ENCODE data around the gene COL9A2. TPM values are rescaled to one million over a fixed set of nuclear protein-coding genes. Genes with fewer than 3 reads are reported as not detected.

The COL9A2 gene
- total RNA-seq, 1 donor from 2014 or later: 3.9 TPM

DNA sequence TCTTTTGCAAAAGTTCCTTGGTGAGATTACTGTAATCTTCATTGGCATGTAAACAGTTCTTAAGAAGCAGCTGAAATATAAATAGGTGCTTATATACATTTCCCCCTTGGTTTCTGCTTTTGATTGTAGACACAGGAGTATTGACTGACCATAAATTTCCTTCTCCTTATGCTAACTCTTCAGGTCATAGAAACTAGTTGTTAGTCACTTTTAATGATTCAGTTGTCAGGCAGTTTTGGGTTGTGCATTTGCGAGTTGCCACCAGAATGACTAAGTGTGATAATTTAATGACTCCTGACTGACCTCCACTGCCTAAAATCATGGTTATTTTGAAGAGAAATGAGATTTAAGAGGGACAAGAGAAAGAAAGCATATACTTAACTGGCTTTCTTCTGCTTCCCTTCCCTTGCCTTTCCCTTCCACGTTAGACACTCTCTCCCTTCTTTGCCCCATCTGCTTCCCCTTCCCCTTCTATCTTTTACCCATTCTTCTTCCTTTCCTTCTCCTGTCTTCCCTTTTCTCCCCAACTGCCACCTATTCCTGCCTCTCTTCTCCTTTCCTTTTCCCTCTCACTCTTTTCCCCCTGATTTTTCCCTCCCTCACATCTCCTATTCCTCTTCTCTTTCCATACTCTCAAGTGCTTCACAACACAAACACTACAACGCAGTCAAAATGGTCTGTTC, 46.8 kb downstream of the COL9A2 start:
- intact Hi-C loops (cut with DNase I): no loop called here
- ATAC-seq (no peak), DNase-seq (ENCODE audit: low spot score) (no peak)

DNA sequence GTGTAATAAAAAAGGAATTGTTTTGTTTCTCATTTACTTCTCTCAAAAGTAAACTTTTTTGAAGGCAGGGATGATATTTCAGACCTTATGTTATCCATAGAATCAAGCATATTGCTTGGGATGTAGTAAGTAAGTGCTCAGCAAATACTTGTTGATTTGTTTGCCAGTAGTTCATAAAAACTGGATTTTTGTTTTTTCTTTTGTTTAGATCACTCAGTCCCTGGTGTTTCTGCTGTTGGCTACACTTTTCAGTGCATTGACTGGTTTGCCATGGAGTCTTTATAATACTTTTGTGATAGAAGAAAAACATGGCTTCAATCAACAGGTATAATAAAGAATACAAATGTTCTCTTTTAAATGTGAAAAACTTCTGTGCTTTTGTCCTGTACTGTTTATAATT, 48.9 kb downstream of the COL9A2 start:
- DNase-seq (ENCODE audit: low spot score) (no peak), ATAC-seq (no peak)
- intact Hi-C loops (cut with DNase I): no loop called here

DNA sequence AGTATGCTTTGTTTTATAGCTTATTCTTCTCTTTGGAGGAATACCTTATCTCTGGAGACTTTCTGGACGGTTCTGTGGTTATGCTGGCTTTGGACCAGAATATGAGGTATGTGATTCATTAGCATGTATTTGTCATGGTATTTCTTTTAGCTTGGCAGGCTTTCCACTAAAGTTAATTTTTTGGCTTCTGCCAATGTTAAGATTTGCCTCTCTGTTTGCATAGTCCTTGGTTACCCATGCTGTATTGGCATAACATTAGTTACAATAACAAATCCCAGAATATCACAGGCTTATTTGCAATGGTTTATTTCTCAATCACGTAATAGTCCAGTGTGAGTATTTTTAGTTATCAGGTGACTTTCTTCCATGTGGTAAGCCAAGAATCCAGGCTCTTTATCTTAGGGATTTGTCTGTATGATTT, 49.3 kb downstream of the COL9A2 start:
- ATAC-seq (peak; percentile 97), DNase-seq (ENCODE audit: low spot score) (no peak)
- intact Hi-C loops (cut with DNase I): no loop called here

DNA sequence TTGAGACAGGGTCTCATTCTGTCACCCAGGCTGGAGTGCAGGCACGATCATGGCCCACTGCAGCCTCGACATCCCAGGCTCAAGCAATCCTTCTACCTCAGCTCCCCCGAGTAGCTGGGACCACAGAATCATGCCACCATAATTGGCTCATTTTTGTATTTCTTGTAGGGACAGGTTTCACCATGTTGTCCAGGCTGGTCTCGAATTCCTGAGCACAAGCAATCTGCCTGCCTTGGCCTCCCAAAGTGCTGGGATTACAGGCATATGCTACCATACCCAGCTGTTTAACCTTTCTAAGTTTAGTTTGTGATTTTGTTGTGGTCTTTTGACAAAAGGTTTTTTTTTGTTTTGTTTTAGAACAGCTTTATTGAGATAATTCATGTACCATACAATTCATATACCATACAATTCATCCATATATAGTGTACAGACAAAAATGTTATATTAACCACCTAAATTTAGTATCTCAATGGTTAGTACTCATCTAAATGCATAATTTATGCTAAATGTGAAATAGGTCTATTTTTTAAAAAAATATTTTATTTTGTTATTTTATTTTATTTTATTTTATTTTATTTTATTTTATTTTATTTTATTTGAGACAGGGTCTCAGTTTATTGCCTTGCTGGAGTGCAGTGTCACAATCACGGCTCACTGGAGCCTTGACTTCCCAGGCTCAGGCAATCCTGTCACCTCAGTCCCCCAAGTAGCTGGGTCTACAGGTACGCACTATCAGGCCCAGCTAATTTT, 50.1 kb downstream of the COL9A2 start:
- no peak for ATAC-seq
- intact Hi-C loops (cut with DNase I): no loop called here
- DNase-seq (ENCODE audit: low spot score): no peak

DNA sequence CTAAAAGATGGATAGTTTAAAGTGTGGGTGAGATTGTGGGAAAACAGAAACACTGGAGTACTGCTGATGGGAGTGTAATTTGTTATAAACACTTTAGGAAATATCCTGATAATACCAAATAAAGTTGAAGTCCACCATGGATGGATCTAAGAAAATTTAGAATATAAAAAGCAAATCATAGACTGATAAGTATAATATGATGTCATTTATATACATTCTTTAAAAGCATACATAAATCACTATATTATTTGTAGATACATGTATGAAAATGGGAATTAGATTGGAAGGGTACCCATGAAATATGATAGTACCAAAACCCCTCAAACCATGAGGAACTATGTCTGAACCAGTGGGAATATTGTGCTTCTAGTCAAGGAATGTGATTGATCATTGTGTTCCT, 51.2 kb downstream of the COL9A2 start:
- no peak for DNase-seq (ENCODE audit: low spot score)
- no peak for ATAC-seq
- intact Hi-C loops (cut with DNase I): no loop called here

DNA sequence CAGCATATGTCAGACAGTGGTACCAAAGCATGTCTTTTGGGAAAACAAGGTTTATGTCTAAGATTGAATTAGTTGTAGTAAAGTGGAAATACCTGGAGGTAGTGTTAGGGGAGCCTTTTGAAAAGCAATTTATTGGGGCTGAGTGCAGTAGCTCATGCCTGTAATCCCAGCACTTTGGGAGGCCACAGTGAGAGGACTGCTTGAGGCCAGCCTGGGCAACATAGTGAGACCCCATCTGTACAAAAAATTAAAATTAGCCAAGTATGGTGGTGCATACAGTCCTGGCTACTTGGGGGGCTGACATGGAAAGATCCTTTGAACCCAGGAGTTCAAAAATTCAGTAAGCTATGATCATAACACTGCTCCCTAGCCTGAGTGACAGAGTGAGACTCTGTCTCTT, 51.8 kb downstream of the COL9A2 start:
- ATAC-seq (no peak), DNase-seq (ENCODE audit: low spot score) (no peak)
- intact Hi-C loops (cut with DNase I): no loop called here

DNA sequence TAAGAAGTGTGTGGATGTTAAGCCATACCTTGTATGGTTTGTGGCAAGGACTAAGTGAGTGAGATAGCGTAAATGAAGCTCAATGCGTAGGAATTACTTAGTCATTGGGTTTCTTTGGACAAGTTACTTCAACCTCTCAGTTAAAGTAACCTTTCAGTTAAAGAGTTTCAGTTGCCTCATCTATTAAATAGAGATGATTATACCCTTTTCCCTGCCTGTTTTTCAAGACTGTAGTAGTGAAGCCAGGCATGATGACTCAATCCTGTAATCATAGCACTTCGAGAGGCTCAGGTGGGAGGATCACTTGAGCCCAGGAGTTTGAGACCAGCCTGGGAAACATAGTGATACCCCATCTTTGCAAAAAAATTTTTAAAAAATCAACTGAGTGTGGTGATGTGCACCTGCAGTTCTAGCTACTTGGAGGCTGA, 52.7 kb downstream of the COL9A2 start:
- no peak for DNase-seq (ENCODE audit: low spot score)
- intact Hi-C loops (cut with DNase I): no loop called here
- ATAC-seq: no peak

DNA sequence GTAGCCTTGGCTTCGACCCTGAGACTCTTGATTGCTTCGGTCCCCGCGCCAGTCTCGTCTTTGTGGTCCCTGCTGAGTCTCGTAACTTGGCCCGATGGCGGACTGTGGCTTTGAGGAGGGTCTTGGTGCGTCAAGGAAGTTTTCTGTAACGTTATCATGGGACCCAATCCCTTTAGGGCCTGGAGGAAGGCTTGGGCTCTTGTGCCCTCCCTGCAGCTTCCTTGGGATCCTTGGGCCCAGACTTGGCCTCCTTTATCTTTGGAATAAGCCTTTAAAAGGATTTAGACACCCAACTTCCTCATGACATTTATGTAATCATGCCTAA, 58.7 kb downstream of the COL9A2 start:
- peak; percentile 5 for ATAC-seq
- DNase-seq (ENCODE audit: low spot score): no peak
- intact Hi-C loops (cut with DNase I): no loop called here

DNA sequence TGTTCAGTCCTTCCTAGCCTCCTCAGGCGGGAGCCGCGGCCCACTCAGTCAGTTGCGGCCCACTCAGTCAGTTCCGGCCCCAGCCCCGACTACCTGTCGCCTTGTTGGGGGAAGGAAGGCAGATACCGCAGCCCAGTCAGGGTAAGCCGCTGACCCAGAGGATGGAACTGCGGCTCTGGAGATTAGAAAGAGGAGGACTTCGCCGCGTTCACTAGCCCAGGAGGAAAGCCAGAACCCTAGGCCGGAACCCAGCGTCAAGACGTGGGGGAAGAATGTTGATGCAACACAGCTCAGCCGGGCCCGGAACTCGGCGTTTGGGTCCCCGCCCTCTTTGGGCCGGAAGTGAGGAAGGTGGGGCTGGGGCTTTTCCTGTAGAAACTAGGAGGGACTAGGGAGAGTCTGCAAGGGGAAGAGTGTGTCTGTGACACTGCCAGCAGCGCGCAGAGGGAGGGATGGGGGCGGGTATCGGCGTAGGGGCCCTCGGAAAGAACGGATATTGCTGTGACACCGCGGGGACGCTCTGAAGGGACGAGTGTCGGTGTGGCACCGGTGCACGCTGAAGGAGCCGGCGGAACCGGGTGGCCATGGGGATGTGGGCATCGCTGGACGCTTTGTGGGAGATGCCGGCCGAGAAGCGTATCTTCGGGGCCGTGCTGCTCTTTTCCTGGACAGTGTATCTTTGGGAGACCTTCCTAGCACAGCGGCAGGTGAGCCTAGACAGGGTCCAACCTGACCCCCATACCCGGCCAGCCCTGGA, 59.2 kb downstream of the COL9A2 start, which contains the start of gene ZMPSTE24:
ZMPSTE24 (plus strand) TSS at position 549 of the 757 bp plus-strand sequence; CDS start at position 585, 36 bp downstream.
- peak; percentile 96 for DNase-seq (ENCODE audit: low spot score)
- intact Hi-C loops (cut with DNase I): no loop called here

DNA sequence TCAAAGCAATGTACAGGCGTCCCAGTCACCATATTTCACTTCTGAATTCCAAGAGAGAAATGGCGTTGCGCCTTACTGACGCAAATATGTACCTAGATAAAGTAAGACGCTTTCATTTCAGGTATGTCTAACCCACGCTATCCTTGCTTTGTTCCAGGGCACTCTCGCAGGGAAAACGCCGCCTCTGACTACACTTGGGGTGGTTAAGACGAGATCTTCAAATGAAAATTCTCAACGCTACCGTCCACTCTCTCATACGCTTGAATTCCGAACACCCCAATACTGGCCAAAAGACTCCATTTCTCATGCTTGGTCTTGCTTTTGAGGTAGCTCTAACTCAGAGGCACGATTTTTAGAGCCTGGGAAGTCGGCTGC, 59.8 kb downstream of the COL9A2 start:
- peak; percentile 9 for ATAC-seq
- intact Hi-C loops (cut with DNase I): no loop called here
- DNase-seq (ENCODE audit: low spot score): no peak

More for the DNA sequence above, 59.2 kb downstream of the COL9A2 start, which contains the start of gene ZMPSTE24:
- peak; percentile 99 for ATAC-seq

DNA sequence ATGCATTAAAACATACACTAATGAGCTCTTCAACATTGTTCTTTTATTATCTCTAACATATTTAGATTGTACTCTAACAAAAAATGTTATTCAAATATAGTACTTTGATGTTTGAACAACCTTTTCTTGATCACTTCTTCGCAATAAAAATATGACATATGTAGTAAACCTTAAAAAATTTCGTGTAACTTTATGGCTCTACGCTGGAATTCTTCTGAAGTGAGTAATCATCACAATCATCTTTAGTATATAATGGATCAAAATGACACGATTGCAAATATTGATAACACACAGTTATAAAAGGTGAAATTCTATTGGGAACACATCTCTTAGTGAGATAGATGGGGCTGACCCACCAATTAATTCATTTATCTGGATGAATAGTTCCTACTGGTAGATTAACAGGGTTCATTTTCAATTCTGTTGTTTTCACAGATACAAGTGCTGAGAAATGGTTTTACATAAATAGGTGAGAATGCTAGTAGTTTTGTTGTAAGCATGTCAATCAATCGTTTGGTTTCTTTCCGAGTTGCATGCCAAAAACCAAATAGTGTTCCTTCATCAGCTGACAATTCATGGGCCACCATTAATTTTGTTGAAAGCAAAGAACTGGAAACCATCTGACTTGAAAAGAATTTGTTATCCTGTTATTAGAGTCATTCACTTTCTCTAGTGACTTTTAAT, 60.5 kb downstream of the COL9A2 start:
- intact Hi-C loops (cut with DNase I): no loop called here
- no peak for DNase-seq (ENCODE audit: low spot score)
- ATAC-seq: no peak

DNA sequence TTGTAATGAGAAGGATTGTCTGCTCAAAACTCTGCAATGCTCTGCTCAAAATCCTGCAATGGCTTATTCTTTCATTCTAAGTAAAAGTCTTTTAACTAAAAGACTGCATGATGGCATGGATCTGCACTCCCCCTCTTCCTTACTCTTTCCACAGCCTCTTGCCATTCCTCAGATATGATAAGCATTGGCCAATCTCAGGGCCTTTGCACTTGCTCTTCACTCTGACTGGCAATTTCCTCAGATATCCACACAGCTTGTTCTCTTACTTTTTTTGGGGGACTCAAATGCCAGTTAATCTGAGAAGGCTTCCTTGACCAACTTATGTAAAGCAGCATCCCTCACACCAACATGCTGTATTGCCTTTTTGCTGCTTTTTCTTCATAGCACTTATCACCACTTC, 61.9 kb downstream of the COL9A2 start:
- intact Hi-C loops (cut with DNase I): no loop called here
- no peak for ATAC-seq
- DNase-seq (ENCODE audit: low spot score): no peak

DNA sequence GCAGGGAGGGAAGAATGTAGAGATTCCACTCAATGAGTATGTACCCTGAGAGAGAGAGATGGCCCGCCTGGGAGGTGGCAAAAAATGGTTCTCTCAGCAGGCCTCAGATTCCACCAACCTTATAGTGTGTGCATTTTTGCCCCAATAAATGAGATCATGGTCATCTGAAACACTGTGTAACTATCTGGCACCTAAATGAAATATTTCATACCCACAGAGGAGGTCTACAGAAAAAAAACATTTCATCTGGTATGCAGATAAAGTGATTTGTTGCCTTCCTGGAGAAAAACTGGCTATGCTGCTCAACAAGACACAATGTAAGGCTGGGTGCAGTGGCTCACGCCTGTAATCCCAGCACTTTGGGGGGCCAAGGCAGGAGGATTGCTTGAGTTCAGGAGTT, 64.5 kb downstream of the COL9A2 start:
- intact Hi-C loops (cut with DNase I): no loop called here
- ATAC-seq: no peak
- no peak for DNase-seq (ENCODE audit: low spot score)

DNA sequence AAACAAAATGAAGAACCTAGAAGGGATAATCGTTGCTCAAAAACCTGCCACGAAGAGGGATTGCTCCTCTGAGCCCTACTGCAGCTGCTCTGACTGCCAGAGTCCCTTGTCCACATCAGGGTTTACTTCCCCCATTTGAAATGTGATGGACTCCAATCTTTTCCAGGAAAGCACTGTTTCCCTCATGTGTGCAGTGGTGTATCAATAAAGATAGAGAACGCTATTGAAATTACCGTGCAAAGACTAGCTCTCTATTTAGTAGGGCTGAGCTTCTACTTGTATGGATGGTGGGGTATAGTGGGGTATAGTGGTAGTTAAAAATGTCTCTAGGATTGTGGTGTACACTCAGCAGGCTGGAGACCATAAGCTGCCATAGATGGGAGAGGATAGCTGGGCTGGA, 65.6 kb downstream of the COL9A2 start:
- intact Hi-C loops (cut with DNase I): no loop called here
- DNase-seq (ENCODE audit: low spot score) (no peak), ATAC-seq (no peak)

Other genes with a start within 250 kb of the COL9A2 start
- gene PPT1, start 220.0 kb downstream of the COL9A2 start, total RNA-seq: 80.3 TPM
- gene RLF, start 155.9 kb downstream of the COL9A2 start, total RNA-seq: 23.8 TPM
- not detected for gene TMCO2, start 69.3 kb downstream of the COL9A2 start, total RNA-seq
- gene ZMPSTE24, start 59.0 kb downstream of the COL9A2 start, total RNA-seq: 30.7 TPM
- gene SMAP2, start 56.4 kb upstream of the COL9A2 start, total RNA-seq: 24.0 TPM
- gene ZFP69B, start 133.2 kb upstream of the COL9A2 start, total RNA-seq: 1.6 TPM
- 5.1 TPM for gene ZFP69, start 160.0 kb upstream of the COL9A2 start, total RNA-seq
- 5.2 TPM for gene EXO5, start 191.5 kb upstream of the COL9A2 start, total RNA-seq
- 7.0 TPM for gene ZNF684, start 214.4 kb upstream of the COL9A2 start, total RNA-seq

Data from sciatic nerve (tissue), 2 donors.